AG09319 (cell line): ENCODE measurements around the gene TRRAP.

ENCODE experiments used
- DNase-seq: peaks from one replicate; pipeline ENCODE4 v3.0.0-alpha.2; 2010; ENCODE audit warnings: low read depth; ENCODE audit errors: extremely low read depth
- TF ChIP-seq, protein P1 (sequence below): IDR thresholded peaks from 2 replicates; pipeline ENCODE4 v1.5.1; 2011; ENCODE audit warnings: low read depth, mild to moderate bottlenecking, inconsistent platforms, low read length, moderate library complexity

The TRRAP gene

DNA sequence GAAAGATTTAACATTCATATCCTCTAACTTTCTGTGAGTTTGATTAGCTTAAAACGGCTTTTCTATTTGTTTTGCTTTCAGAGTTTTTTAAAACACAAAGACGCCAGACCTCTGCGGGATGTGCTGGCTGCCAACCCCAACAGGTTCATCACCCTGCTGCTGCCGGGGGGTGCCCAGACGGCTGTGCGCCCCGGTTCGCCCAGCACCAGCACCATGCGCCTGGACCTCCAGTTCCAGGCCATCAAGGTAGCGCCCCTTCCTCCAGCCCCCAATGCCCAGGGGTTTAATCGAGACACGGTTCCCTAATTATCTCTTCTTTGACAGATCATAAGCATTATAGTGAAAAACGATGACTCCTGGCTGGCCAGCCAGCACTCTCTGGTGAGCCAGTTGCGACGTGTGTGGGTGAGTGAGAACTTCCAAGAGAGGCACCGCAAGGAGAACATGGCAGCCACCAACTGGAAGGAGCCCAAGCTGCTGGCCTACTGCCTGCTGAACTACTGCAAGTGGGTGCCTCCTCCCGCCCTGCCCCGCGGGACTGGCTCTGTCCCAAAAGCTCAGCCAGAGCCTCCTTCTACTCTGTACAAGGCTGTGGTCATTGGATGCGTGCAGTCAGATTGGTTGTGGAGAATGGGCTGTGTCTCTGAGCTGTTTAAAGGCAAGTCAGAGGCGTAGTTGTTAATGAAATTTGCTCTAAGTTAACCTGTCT lies 71.2 kb downstream of the TRRAP start:
- TF ChIP-seq, protein P1, sequence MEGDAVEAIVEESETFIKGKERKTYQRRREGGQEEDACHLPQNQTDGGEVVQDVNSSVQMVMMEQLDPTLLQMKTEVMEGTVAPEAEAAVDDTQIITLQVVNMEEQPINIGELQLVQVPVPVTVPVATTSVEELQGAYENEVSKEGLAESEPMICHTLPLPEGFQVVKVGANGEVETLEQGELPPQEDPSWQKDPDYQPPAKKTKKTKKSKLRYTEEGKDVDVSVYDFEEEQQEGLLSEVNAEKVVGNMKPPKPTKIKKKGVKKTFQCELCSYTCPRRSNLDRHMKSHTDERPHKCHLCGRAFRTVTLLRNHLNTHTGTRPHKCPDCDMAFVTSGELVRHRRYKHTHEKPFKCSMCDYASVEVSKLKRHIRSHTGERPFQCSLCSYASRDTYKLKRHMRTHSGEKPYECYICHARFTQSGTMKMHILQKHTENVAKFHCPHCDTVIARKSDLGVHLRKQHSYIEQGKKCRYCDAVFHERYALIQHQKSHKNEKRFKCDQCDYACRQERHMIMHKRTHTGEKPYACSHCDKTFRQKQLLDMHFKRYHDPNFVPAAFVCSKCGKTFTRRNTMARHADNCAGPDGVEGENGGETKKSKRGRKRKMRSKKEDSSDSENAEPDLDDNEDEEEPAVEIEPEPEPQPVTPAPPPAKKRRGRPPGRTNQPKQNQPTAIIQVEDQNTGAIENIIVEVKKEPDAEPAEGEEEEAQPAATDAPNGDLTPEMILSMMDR: no peak
- no peak for DNase-seq

DNA sequence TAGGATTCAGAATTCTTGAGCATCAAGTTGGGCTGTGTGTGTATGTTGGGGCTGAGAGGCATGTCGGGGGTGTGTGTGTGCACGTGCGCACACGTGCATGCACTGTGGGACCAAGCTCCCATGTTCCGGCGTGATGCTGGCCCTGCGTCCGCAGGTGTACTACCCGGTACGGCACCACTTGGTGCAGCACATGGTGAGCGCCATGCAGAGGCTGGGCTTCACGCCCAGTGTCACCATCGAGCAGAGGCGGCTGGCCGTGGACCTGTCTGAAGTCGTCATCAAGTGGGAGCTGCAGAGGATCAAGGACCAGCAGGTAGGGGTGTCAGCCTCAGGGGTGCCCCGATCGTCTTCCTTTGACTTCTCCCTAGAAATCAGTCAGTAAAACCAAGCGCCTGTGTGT lies 77.7 kb downstream of the TRRAP start:
- DNase-seq: no peak
- TF ChIP-seq, protein P1: no peak

DNA sequence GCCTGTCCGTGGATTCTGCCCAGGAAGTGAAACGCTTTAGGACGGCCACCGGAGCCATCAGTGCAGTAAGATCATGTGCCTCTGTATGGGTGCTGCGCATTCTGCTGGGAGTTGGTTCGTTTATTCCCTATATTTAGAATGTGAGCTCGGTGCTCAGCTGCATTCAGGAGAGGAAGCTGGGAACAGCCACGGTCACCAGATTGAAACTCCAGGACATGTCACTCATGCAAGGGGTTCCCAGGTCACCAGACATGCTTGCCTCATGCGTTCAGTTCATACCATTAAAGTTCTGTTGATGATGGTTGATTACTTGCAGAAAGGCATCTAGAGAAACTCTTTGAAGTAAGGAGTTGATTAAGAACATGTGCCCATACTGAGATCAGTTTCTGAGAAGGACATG lies 78.1 kb downstream of the TRRAP start:
- no peak for DNase-seq

DNA sequence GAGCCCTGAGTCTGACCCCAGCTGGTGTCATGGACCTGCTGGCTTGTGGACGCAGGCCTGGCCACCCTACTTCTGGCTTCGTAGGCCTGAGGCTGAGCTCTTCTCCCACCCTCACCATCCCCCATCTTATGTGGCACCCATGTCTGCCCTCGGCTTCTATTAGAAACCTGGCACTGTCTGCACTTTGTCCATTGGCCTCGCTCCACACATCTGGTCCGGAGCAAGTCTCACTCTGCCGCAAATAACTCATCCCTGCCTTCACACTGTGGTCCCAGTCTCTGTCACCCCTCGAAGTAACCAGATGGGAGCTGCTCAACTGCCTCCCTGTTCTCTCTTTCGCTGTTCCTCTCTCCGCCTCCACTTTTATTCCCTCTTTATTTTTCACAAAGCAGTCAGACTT lies 78.6 kb downstream of the TRRAP start:
- TF ChIP-seq, protein P1: no peak
- no peak for DNase-seq

More for the DNA sequence above, 78.1 kb downstream of the TRRAP start:
- TF ChIP-seq, protein P1: no peak

DNA sequence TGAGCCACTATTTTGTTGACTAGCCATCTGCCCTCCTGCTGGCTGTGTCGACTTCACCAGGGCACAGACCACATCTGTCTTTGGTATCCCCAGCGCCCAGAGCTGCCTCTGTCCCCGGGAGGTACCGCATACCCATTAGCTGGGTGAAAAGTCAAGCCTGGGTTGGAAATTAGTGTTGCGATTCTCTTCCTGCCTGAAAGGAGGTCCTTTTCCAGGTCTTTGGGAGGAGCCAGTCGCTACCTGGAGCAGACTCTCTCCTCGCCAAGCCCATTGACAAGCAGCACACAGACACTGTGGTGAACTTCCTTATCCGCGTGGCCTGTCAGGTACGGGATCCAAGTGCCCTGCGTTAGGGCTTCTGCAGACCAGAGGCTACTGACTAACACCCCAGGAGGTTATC lies 79.4 kb downstream of the TRRAP start:
- TF ChIP-seq, protein P1: no peak
- no peak for DNase-seq

DNA sequence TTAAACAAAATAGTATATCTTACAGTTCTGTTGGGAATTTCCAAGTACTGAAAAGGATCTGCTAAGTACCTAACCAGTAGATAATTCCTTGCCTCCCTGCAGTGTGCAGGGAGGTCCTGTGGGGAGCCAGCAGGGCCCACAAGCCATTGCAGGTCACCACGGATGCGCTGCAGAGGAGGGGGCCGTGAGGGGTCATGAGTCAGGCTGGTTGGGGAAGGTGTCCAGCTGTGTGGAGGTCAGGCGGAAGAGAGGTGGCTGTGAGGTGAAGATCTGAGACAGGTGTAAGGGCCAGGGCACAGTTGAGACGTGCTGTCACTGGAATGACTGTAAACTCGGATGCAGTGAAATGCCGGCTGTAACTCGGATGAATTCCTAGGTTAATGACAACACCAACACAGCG lies 80.6 kb downstream of the TRRAP start:
- TF ChIP-seq, protein P1: no peak
- no peak for DNase-seq

DNA sequence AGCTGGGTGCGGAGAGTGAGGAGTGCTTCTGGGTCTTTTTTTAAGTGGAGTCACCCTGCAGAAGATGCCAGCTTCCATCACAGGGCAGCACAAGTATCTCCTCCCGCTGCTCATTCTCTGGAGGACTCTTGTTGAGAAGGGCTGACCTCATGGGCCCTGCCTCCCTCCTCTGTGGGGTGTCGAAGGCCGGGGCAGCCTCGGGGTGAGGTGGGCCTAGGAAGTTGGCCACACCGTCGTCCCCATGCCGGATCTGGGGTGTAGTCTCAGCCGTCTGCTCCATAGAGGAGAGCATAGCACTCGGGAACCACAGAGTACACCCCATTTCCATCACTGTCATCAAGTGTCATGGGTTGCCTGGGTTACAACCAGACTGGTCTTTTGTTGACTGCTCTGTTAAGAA lies 85.0 kb downstream of the TRRAP start:
- TF ChIP-seq, protein P1: no peak
- DNase-seq: no peak
